Smooth muscle cell (in vitro differentiated cells): ENCODE data around the gene DYNLT1. TPM values are rescaled to one million over a fixed set of nuclear protein-coding genes. Genes with fewer than 3 reads are reported as not detected.
"Not testable (repeated sequence)": the region's sequence is repeated elsewhere in the genome, so short reads cannot be mapped to it uniquely, and the experiment has no call there.

ENCODE experiments used
- DNase-seq: peaks from one replicate; lab custom pipeline; 2025; ENCODE audit not compliant: unreplicated experiment; lab: John Stamatoyannopoulos, UW
- H2AFZ ChIP-seq: fragments of 200-600 bp; sonication (generic); 2 replicates; pipeline ENCODE4 v1.6.0; 2016; ENCODE audit warnings: antibody characterized with exemption, low read depth, mild to moderate bottlenecking
- H3F3A ChIP-seq: fragments of 200-600 bp; sonication (generic); 2 replicates; pipeline ENCODE4 v1.6.0; 2017; ENCODE audit warnings: antibody characterized with exemption, low read depth
- H3K27ac ChIP-seq: fragments of 200-600 bp; sonication (generic); 2 replicates; pipeline ENCODE4 v1.5.1; 2016; ENCODE audit warnings: low read depth, mild to moderate bottlenecking
- H3K27me3 ChIP-seq: fragments of 200-600 bp; sonication (generic); 2 replicates; pipeline ENCODE4 v1.6.1; 2016; ENCODE audit warnings: low read depth, mild to moderate bottlenecking
- H3K36me3 ChIP-seq: fragments of 200-600 bp; sonication (generic); 2 replicates; pipeline ENCODE4 v1.5.1; 2016; ENCODE audit warnings: low read depth
- H3K4me1 ChIP-seq: fragments of 200-600 bp; sonication (generic); 2 replicates; pipeline ENCODE4 v1.5.1; 2016; ENCODE audit warnings: low read depth
- H3K4me2 ChIP-seq: fragments of 200-600 bp; sonication (generic); 2 replicates; pipeline ENCODE4 v1.6.0; 2016; ENCODE audit warnings: mild to moderate bottlenecking
- H3K4me3 ChIP-seq: fragments of 200-600 bp; sonication (generic); 2 replicates; pipeline ENCODE4 v1.5.1; 2016; ENCODE audit warnings: mild to moderate bottlenecking
- H3K79me2 ChIP-seq: fragments of 200-600 bp; sonication (generic); 2 replicates; pipeline ENCODE4 v1.6.0; 2016; ENCODE audit warnings: low read depth, mild to moderate bottlenecking
- H3K9ac ChIP-seq: fragments of 200-600 bp; sonication (generic); 2 replicates; pipeline ENCODE4 v1.6.0; 2016; ENCODE audit warnings: low read depth
- H3K9me3 ChIP-seq: fragments of 200-600 bp; sonication (generic); replicated peaks from 2 replicates; pipeline ENCODE4 v1.5.1; 2016; ENCODE audit warnings: low read depth
- H4K20me1 ChIP-seq: fragments of 200-600 bp; sonication (generic); 2 replicates; pipeline ENCODE4 v1.6.0; 2016; ENCODE audit warnings: low read depth
- CTCF ChIP-seq: fragments of 200-600 bp; sonication (generic); IDR thresholded peaks from 2 replicates; pipeline ENCODE4 v1.5.1; 2017; ENCODE audit warnings: borderline replicate concordance, mild to moderate bottlenecking, antibody characterized with exemption; ENCODE audit not compliant: insufficient read depth, poor library complexity, severe bottlenecking
- whole genome bisulfite sequencing: methylation state at CpG from one replicate; pipeline ENCODE4 v1.1.7; 2016; ENCODE audit warnings: low lambda C conversion rate; 5-methylcytosine and 5-hydroxymethylcytosine counted together
- polyA plus RNA-seq: library from polyadenylated mRNA; unstranded; fragments of >200 nt; fragmentation: Nextera tagmentation; extraction: Ambion mirVana; gene quantifications from 2 replicates; pipeline ENCODE4 v1.2.1, GENCODE V29; 2016
- total RNA-seq: library from RNA; depleted of rRNA; stranded (reverse); fragments of >200 nt; gene quantifications from 2 replicates; pipeline ENCODE4 v1.2.3, GENCODE V29; 2014

Gene DYNLT1
- total and polyA plus RNA-seq, 2 experiments from 2014 or later: 127 to 225 TPM

GRCh38 chr6:158661156-158661685, 16.7 kb upstream of the DYNLT1 start:
- H3K27ac ChIP-seq: no peak overlapping the region
- peaks cover 6% of the 10 kb centered on the region for H3F3A ChIP-seq
- no peaks in the 10 kb centered on the region for H3K27me3 ChIP-seq
- no peak overlapping the region for H3K9ac ChIP-seq
- H2AFZ ChIP-seq: no peak overlapping the region
- DNase-seq: no peak
- WGBS: 85% methylated on average over 3 of the region's 3 CpGs
- no peaks in the 10 kb centered on the region for H4K20me1 ChIP-seq
- no peak overlapping the region for H3K4me2 ChIP-seq
- no peaks in the 10 kb centered on the region for H3K79me2 ChIP-seq
- H3K9me3 ChIP-seq: no peaks in the 10 kb centered on the region
- H3K36me3 ChIP-seq: no peaks in the 10 kb centered on the region
- no peaks in the 10 kb centered on the region for H3K4me1 ChIP-seq
- no peak overlapping the region for H3K4me3 ChIP-seq
- no peak for TF ChIP-seq CTCF

GRCh38 chr6:158660333-158660754, 15.8 kb upstream of the DYNLT1 start:
- Histone ChIP-seq H3K4me2 (no peak overlapping the region), H3K9ac (no peak overlapping the region), H3K9me3 (no peaks in the 10 kb centered on the region), H4K20me1 (no peaks in the 10 kb centered on the region), H3K27me3 (no peaks in the 10 kb centered on the region), H3F3A (peaks cover 15% of the 10 kb centered on the region), H3K36me3 (no peaks in the 10 kb centered on the region), H3K4me1 (no peaks in the 10 kb centered on the region), H3K4me3 (no peak overlapping the region), H3K79me2 (no peaks in the 10 kb centered on the region), H3K27ac (no peak overlapping the region), H2AFZ (no peak overlapping the region)
- TF ChIP-seq CTCF: peak; percentile 41
- 32% methylated on average over 10 of the region's 10 CpGs for WGBS
- no peak for DNase-seq

- not testable (repeated sequence) for H3K79me2 ChIP-seq, H3K9me3 ChIP-seq, H3K9ac ChIP-seq, H3K4me3 ChIP-seq, H3K4me2 ChIP-seq, H4K20me1 ChIP-seq, H3K36me3 ChIP-seq, H3K27ac ChIP-seq, DNase-seq, H2AFZ ChIP-seq, H3K27me3 ChIP-seq
- Histone ChIP-seq H3F3A (peaks cover 25% of the 10 kb centered on the region), H3K4me1 (peaks cover 14% of the 10 kb centered on the region)
- WGBS: 28% methylated on average over 9 of the region's 9 CpGs
Measured at GRCh38 chr6:158656986-158657385, 12.4 kb upstream of the DYNLT1 start.

GRCh38 chr6:158655569-158656450, 11.3 kb upstream of the DYNLT1 start:
- Histone ChIP-seq H3K36me3 (no peaks in the 10 kb centered on the region), H3K9ac (peak overlapping the region; percentile 92), H3K9me3 (no peaks in the 10 kb centered on the region), H3K4me1 (peaks cover 14% of the 10 kb centered on the region), H4K20me1 (no peaks in the 10 kb centered on the region), H3K27ac (peak overlapping the region; percentile 97), H2AFZ (no peak overlapping the region), H3K27me3 (no peaks in the 10 kb centered on the region), H3K4me3 (no peak overlapping the region), H3K4me2 (peak overlapping the region; percentile 62), H3K79me2 (no peaks in the 10 kb centered on the region), H3F3A (peaks cover 25% of the 10 kb centered on the region)
- no peak for TF ChIP-seq CTCF
- 90% methylated on average over 22 of the region's 22 CpGs for WGBS
- DNase-seq: no peak
